Measurements from ENCODE around the gene NLE1. TPM values are rescaled to one million over a fixed set of nuclear protein-coding genes. Genes with fewer than 3 reads are reported as not detected.

Gene NLE1
- total and polyA plus RNA-seq, 2 experiments from 2014 or later: 11.4 to 19.9 TPM

- no peak for DNase-seq (ENCODE audit: low read depth in 1 of 2, low spot score in 1 of 2)
- Histone ChIP-seq H3K27ac (no peak overlapping the region), H3K4me1 (ENCODE audit: low read depth) (peaks cover 8% of the 10 kb centered on the region), H3K36me3 (no peaks in the 10 kb centered on the region), H3K4me3 (no peak overlapping the region), H3K27me3 (no peaks in the 10 kb centered on the region), H3K9me3 (ENCODE audit: low read depth) (no peaks in the 10 kb centered on the region)
- no peak for TF ChIP-seq CTCF (IDR thresholded peaks at IDR 0.05; ENCODE audit: low read depth, low read length)
These were observed 55.9 kb downstream of the NLE1 start for GRCh38 chr17:35086164-35086563.

GRCh38 chr17:35084987-35085386, 57.1 kb downstream of the NLE1 start:
- H3K4me1 ChIP-seq (ENCODE audit: low read depth): peaks cover 8% of the 10 kb centered on the region
- no peaks in the 10 kb centered on the region for H3K36me3 ChIP-seq
- no peaks in the 10 kb centered on the region for H3K9me3 ChIP-seq (ENCODE audit: low read depth)
- no peaks in the 10 kb centered on the region for H3K27me3 ChIP-seq
- no peak for TF ChIP-seq CTCF (IDR thresholded peaks at IDR 0.05; ENCODE audit: low read depth, low read length)
- no peak for DNase-seq (ENCODE audit: low read depth in 1 of 2, low spot score in 1 of 2)
- H3K27ac ChIP-seq: no peak overlapping the region
- H3K4me3 ChIP-seq: no peak overlapping the region

GRCh38 chr17:35083071-35083470, 59.0 kb downstream of the NLE1 start:
- Histone ChIP-seq H3K4me1 (ENCODE audit: low read depth) (peaks cover 8% of the 10 kb centered on the region), H3K27ac (no peak overlapping the region), H3K27me3 (no peaks in the 10 kb centered on the region), H3K9me3 (ENCODE audit: low read depth) (no peaks in the 10 kb centered on the region), H3K36me3 (no peaks in the 10 kb centered on the region), H3K4me3 (no peak overlapping the region)
- no peak for TF ChIP-seq CTCF (IDR thresholded peaks at IDR 0.05; ENCODE audit: low read depth, low read length)
- DNase-seq (ENCODE audit: low read depth in 1 of 2, low spot score in 1 of 2): no peak

- H3K9me3 ChIP-seq (ENCODE audit: low read depth): no peaks in the 10 kb centered on the region
- TF ChIP-seq CTCF (IDR thresholded peaks at IDR 0.05; ENCODE audit: low read depth, low read length): no peak
- H3K27ac ChIP-seq: no peak overlapping the region
- no peaks in the 10 kb centered on the region for H3K27me3 ChIP-seq
- no peaks in the 10 kb centered on the region for H3K36me3 ChIP-seq
- peak in 1 of 2 donors; percentile 74 for DNase-seq (ENCODE audit: low read depth in 1 of 2, low spot score in 1 of 2)
- peaks cover 4% of the 10 kb centered on the region for H3K4me1 ChIP-seq (ENCODE audit: low read depth)
- no peak overlapping the region for H3K4me3 ChIP-seq
These were observed 59.9 kb downstream of the NLE1 start for GRCh38 chr17:35082073-35082657.

- Histone ChIP-seq H3K27ac (no peak overlapping the region), H3K36me3 (no peaks in the 10 kb centered on the region), H3K9me3 (ENCODE audit: low read depth) (no peaks in the 10 kb centered on the region), H3K4me1 (ENCODE audit: low read depth) (peaks cover 6% of the 10 kb centered on the region), H3K4me3 (no peak overlapping the region), H3K27me3 (no peaks in the 10 kb centered on the region)
- no peak for TF ChIP-seq CTCF (IDR thresholded peaks at IDR 0.05; ENCODE audit: low read depth, low read length)
- DNase-seq (ENCODE audit: low read depth in 1 of 2, low spot score in 1 of 2): no peak
These were observed 60.5 kb downstream of the NLE1 start for GRCh38 chr17:35081638-35082037.
